Immature natural killer cell (primary cell): Measurements from ENCODE around the gene DUSP16. TPM values are rescaled to one million over a fixed set of nuclear protein-coding genes. Genes with fewer than 3 reads are reported as not detected.
"Not testable (repeated sequence)": the region's sequence is repeated elsewhere in the genome, so short reads cannot be mapped to it uniquely, and the experiment has no call there.

ENCODE experiments used
- DNase-seq, 3 donors: peaks; one replicate each; pipeline ENCODE4 v3.0.0; 2022; ENCODE audit warnings: mixed read lengths in 1 of 3
- H3K27ac Mint-ChIP-seq, 6 donors: one replicate each; pipeline ENCODE4 v1.8.0; 2020; ENCODE audit warnings: mixed read lengths in 6 of 6, mild to moderate bottlenecking in 5 of 6, inconsistent platforms in 4 of 6, moderate library complexity in 3 of 6
- H3K27me3 Mint-ChIP-seq, 3 donors: one replicate each; pipeline ENCODE4 v1.8.0; 2020 to 2021; ENCODE audit warnings: low read depth in 3 of 3, mild to moderate bottlenecking in 3 of 3, mixed read lengths in 3 of 3, moderate library complexity in 3 of 3, inconsistent platforms in 1 of 3
- H3K36me3 Mint-ChIP-seq, 3 donors: one replicate each; pipeline ENCODE4 v1.8.0; 2020; ENCODE audit warnings: mixed read lengths in 3 of 3, inconsistent platforms in 2 of 3, mild to moderate bottlenecking in 2 of 3
- H3K4me1 Mint-ChIP-seq, 2 donors: one replicate each; pipeline ENCODE4 v1.8.0; 2020; ENCODE audit warnings: inconsistent platforms in 2 of 2, mild to moderate bottlenecking in 2 of 2, mixed read lengths in 2 of 2, moderate library complexity in 1 of 2
- H3K4me3 Mint-ChIP-seq, 5 donors: one replicate each; pipeline ENCODE4 v1.8.0; 2020; ENCODE audit warnings: mild to moderate bottlenecking in 5 of 5, mixed read lengths in 5 of 5, inconsistent platforms in 3 of 5, moderate library complexity in 3 of 5
- H3K9me3 Mint-ChIP-seq, 6 donors: one replicate each; pipeline ENCODE4 v1.8.0; 2020; ENCODE audit warnings: mild to moderate bottlenecking in 6 of 6, mixed read lengths in 6 of 6, inconsistent platforms in 4 of 6, moderate library complexity in 3 of 6
- polyA plus RNA-seq, 3 donors: library from polyadenylated mRNA; unstranded; fragments of 300-500 nt; fragmentation: Illumina TruSeq; gene quantifications; one replicate each; pipeline ENCODE4 v1.2.3, GENCODE V29; 2021

DUSP16 gene
- polyA plus RNA-seq, 3 donors from 2014 or later: 0.57 to 0.78 TPM; not detected in 1

DNA sequence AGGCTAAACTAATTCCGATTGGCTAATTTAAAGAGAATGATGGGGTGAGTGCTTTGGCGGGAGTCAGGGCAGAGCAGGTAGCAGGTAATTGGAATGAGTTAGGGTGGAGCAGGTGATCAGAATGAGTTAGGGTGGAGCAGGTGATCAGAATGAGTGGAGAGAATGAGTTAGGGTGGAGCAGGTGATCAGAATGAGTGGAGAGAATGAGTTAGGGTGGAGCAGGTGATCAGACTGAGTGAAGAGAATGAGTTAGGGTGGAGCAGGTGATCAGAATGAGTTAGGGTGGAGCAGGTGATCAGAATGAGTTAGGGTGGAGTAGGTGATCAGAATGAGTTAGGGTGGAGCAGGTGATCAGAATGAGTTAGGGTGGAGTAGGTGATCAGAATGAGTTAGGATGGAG is 33.3 kb upstream of the DUSP16 start:
- not testable (repeated sequence) for H3K36me3 Mint-ChIP-seq, H3K4me3 Mint-ChIP-seq, H3K27ac Mint-ChIP-seq, H3K9me3 Mint-ChIP-seq, H3K27me3 Mint-ChIP-seq, DNase-seq, H3K4me1 Mint-ChIP-seq

DNA sequence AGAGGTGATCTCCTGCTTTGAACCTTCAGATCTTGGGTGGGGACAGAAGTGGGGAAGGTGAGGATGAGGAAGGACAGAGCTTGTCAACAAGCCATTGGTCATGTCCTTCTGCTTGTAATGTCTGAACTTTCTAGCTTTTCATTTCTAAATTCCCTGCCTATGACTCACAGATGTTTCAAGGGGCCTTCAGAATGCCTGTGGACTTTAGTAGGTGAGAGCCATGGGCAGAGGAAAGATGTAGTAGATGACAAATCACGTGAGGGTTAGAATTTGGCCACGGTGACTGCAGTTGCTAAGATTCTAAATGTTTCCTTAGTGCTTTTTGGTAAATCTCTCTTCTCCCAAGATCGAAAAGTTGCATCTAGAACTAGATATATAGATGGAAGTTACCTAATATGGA is 30.3 kb upstream of the DUSP16 start:
- no peak overlapping the region for H3K4me3 Mint-ChIP-seq
- H3K4me1 Mint-ChIP-seq: no peaks in the 10 kb centered on the region
- no peaks in the 10 kb centered on the region for H3K36me3 Mint-ChIP-seq
- no peak for DNase-seq
- H3K27me3 Mint-ChIP-seq: peaks cover 2 to 4% (median 3%) of the 10 kb centered on the region in 3 donors
- peaks cover 0 to 3% (median 0%) of the 10 kb centered on the region in 6 donors for H3K9me3 Mint-ChIP-seq
- no peak overlapping the region for H3K27ac Mint-ChIP-seq

DNA sequence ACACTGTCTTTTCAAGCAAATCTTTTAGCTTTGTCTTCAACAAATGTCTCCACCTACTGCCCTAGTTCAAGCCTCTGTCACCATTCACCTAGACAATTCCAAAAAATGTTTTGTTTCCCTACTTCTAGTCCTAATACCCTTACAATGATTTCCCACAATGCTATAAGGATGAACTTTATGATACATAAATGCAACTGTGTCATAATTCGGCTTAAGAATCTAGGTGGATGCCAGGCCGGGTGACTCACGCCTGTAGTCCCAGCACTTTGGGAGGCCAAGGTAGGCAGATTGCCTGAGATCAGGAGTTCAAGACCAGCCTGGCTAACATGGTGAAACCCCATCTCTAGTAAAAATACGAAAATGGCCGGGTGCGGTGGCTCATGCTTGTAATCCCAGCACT is 28.3 kb upstream of the DUSP16 start:
- H3K27me3 Mint-ChIP-seq: peaks cover 2 to 8% (median 3%) of the 10 kb centered on the region in 3 donors
- no peaks in the 10 kb centered on the region for H3K36me3 Mint-ChIP-seq
- H3K4me3 Mint-ChIP-seq: no peak overlapping the region
- no peak for DNase-seq
- H3K4me1 Mint-ChIP-seq: no peaks in the 10 kb centered on the region
- H3K27ac Mint-ChIP-seq: no peak overlapping the region
- peaks cover 0 to 3% (median 0%) of the 10 kb centered on the region in 6 donors for H3K9me3 Mint-ChIP-seq

DNA sequence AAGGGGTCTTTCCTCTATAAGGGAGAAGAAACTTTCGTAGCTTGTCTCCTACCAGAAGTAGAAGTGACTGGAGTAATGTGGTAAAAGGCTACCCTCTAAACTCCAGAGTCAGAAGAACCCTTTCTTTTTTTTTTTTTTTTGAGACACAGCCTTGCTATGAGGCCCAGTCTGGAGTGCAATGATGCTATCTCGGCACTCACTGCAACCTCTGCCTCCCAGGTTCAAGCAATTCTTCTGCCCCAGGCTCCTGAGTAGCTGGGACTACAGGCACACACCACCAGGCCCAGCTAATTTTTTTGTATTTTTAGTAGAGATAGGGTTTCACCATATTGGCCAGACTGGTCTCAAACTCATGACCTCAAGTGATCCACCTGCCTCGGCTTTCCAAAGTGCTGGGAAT is 25.8 kb upstream of the DUSP16 start:
- not testable (repeated sequence) for H3K27me3 Mint-ChIP-seq, H3K9me3 Mint-ChIP-seq, DNase-seq, H3K27ac Mint-ChIP-seq, H3K36me3 Mint-ChIP-seq, H3K4me1 Mint-ChIP-seq, H3K4me3 Mint-ChIP-seq

DNA sequence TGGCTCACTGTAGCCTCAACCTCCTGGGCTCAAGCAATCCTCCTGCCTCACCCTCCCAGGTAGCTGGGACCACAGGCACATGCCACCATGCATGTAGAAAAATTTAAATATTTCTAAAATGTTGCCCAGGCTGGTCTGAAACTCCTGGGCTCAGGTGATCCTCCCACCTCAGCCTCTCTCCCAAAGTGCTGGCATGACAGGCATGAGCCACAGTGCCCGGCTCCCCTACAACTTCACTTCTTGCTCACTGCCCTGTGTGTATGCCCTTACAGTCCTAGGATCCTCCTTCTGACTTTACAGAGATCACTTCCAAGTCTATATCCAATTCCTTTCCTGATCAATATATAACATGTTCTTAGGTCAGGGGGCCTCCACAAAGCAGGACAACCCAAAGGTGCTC is 25.2 kb upstream of the DUSP16 start:
- H3K27ac Mint-ChIP-seq: no peak overlapping the region
- no peak for DNase-seq
- H3K36me3 Mint-ChIP-seq: no peaks in the 10 kb centered on the region
- H3K9me3 Mint-ChIP-seq: peaks cover 0 to 3% (median 0%) of the 10 kb centered on the region in 6 donors
- peaks cover 2 to 8% (median 3%) of the 10 kb centered on the region in 3 donors for H3K27me3 Mint-ChIP-seq
- no peak overlapping the region for H3K4me3 Mint-ChIP-seq
- no peaks in the 10 kb centered on the region for H3K4me1 Mint-ChIP-seq

DNA sequence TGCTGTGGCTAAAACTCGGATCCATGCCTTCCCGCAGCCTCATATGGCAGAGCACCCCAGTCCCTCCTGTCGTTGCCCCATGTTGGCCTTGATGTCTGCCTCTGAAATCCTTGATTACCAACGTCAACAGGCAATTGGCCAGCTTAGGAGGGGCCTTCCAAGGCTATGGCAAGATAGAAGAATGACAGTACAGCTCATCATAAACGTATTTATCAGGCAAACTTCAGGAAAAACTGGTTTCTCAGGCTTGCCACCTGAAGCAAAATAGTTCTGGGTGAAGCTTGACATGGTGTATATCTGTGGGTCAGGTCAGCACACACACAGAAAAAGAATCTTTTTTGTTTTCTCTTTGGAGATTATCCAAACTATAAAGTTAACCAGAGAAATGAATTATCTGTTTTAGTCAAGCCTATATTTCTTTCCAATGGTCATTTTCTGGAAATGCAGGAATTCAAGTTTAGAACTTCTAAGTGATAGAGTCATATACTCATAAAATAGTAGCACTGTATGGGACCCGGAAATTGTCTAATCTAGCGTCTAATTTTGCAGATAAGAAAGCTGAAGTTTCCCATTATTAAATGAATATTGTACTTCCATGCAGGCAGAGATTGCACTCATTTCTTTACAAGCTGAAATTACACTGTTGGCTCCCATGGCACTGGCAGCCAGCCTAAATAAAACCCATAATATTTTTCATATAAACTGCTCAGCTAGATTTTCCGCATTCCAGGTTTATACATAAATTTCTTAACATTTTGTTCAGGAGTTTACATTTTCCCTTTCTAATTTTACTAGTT is 24.4 kb upstream of the DUSP16 start:
- no peak for DNase-seq
- Mint-ChIP-seq H3K4me1 (no peaks in the 10 kb centered on the region), H3K36me3 (no peaks in the 10 kb centered on the region), H3K27ac (peak overlapping the region in 1 of 6 donors; percentile 38), H3K4me3 (no peak overlapping the region), H3K9me3 (peaks cover 0 to 3% (median 0%) of the 10 kb centered on the region in 6 donors), H3K27me3 (peaks cover 2 to 8% (median 3%) of the 10 kb centered on the region in 3 donors)

DNA sequence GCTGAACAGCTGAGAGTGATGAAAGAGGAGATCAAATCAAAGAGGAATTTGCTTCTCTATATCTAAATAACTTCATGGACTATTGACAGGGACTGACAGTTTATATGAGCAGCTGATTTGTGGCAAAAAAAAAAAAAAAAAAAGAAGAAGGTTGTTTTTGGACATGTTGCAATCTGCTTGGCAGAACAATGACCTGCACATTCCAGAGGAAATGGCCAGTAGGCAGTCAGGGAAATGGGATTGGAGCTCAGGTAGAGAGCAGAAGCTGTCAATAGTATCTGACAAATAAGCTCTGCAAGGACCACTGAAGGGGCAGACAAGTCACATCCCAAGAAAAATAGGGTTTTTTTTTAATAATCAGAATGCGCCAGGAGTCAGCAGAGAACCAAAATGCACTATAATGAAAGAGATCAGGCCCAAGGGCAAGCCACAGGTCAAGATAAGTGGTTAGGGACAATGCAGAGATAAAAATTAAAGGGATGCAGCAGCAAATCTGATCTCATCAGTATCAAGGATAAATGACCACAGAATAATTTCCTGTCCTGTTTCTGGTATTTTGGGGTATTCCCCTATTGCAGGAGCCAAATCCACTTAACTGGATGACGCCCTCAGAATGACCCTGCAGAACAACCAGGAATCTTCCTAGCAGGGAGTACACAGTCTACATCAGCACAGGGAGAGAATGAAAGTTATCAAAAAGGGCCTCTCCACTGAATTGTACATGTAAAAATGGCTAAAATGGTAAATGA is 22.6 kb upstream of the DUSP16 start:
- no peak for DNase-seq
- Mint-ChIP-seq H3K4me3 (no peak overlapping the region), H3K9me3 (peaks cover 0 to 3% (median 0%) of the 10 kb centered on the region in 6 donors), H3K27me3 (peaks cover 2 to 8% (median 5%) of the 10 kb centered on the region in 3 donors), H3K27ac (no peak overlapping the region), H3K4me1 (no peaks in the 10 kb centered on the region), H3K36me3 (no peaks in the 10 kb centered on the region)

DNA sequence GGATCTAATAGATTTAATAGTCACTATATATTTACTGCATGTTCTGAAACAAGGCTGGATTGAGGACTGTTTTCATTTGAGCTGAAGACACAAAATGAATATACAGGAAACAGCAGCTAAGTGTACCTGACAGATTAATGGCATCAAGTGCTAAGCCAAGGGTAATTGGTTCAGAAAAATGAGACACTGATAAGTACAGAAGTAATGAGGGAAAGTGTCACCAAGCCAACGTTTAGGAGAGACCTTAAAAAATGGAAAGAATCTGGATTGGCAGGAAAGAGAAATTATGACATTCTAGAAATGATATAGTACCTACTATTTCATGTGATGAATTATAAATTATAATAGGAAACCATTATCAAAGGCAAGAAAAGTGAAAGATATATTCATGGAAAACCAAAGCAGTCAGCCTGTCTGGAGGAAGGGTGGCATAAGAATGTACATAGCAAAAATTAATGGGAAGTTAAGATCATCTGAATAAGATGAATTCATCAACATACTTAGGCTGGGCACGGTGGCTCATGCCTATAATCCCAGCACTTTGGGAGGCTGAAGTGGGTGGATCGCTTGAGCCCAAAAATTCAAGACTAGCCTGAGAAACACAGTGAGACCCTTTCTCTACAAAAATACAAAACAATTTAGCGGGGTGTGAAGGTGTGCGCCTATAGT is 21.0 kb upstream of the DUSP16 start:
- Mint-ChIP-seq H3K36me3 (no peaks in the 10 kb centered on the region), H3K4me1 (no peaks in the 10 kb centered on the region), H3K27ac (no peak overlapping the region), H3K27me3 (peaks cover 0 to 6% (median 3%) of the 10 kb centered on the region in 3 donors), H3K9me3 (no peaks in the 10 kb centered on the region), H3K4me3 (no peak overlapping the region)
- DNase-seq: no peak

DNA sequence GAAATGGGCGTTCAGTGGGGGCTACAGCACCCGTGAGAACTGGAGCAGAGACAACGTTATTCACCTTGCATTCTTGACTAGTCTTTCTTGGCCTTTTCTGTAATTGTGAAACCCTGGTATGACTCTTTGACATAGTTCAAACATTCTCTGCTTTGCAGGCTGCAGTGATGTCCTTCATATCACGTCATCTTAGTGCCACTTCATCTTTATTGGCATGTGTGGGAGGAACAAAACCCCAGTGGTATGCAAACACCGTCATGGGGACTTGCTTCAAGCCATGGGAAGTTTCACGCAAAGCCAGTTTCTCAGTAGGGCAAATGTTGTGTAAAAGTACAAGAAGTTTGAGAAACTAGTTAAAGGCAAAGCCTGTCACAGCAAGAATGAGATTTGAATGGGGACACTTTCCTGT is 20.2 kb upstream of the DUSP16 start:
- no peaks in the 10 kb centered on the region for H3K36me3 Mint-ChIP-seq
- no peak overlapping the region for H3K4me3 Mint-ChIP-seq

DNA sequence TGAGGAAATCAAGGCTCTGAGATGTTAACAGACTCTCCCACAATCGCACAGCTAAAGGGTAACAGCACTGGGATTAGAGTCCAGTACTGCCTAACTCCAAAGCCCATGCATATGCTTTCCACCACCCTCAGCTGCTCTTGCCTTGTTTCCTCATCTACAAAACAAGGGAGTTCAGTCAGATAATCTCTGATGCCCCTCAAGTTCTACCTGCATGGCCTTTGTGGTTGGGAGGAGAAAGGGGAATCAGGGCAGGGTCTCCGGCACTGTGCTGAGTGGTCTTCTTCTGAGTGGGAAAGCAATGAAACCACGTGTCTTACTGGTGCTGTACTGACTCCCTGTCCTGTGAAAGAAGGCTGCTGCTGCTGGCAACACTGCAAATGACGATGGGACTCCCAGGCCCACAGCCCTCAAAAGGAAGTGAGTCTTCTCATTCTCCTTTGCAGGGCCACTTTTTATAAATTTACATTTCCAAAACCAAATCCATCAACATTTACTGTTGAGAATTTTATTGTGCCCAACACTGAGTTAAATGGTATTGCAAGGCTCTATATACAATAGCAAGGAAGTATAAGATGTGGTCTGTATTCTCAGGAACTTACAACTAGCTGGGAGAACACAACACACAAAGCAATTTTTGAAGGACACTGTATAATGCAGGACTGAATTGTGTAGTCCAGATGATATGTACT is 19.7 kb upstream of the DUSP16 start:
- Mint-ChIP-seq H3K27me3 (peaks cover 0 to 4% (median 2%) of the 10 kb centered on the region in 3 donors), H3K27ac (no peak overlapping the region), H3K36me3 (no peaks in the 10 kb centered on the region), H3K4me3 (no peak overlapping the region), H3K9me3 (no peaks in the 10 kb centered on the region), H3K4me1 (no peaks in the 10 kb centered on the region)
- DNase-seq: no peak

More for the DNA sequence above, 20.2 kb upstream of the DUSP16 start:
- Mint-ChIP-seq H3K9me3 (no peaks in the 10 kb centered on the region), H3K27ac (no peak overlapping the region), H3K4me1 (no peaks in the 10 kb centered on the region), H3K27me3 (peaks cover 0 to 4% (median 2%) of the 10 kb centered on the region in 3 donors)
- no peak for DNase-seq

DNA sequence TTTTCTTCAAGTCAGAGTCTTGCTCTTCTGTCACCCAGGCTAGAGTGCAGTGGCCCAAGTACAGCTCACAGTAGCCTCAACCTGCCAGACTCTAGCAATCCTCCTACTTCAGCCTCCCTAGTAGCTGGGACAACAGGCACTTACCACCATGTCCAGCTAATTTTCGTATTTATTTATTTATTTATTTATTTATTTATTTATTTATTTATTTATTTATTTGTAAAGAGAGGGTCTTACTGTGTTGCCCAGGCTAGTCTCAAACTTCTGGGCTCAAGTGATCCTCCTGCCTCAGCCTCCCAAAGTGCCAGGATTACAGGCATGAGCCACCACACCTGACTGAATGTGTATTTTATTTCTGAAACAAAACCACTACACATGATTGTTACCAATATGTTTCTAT is 18.1 kb upstream of the DUSP16 start:
- DNase-seq, H3K27me3 Mint-ChIP-seq, H3K9me3 Mint-ChIP-seq, H3K27ac Mint-ChIP-seq, H3K4me3 Mint-ChIP-seq, H3K36me3 Mint-ChIP-seq, H3K4me1 Mint-ChIP-seq: not testable (repeated sequence)

DNA sequence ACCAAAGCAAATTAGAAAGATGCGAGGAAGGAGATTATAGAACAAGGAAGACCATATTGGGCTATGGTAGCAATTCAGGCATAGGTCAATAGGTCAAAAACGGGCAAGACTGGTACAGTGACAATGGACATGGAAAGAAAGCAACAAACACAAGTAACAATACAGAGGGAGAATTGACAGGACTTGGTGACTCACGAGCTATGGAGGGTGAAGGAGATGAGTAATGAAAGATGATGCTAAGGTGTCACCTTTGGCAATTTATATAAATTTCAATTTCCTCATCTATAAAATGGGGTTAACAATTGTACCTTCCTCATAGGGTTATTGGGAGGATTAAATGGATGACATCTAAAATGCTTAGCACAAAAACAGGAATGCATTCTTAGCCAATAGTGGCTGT is 15.1 kb upstream of the DUSP16 start:
- no peak overlapping the region for H3K4me3 Mint-ChIP-seq
- no peaks in the 10 kb centered on the region for H3K4me1 Mint-ChIP-seq
- H3K9me3 Mint-ChIP-seq: no peaks in the 10 kb centered on the region
- peaks cover 0 to 2% (median 0%) of the 10 kb centered on the region in 3 donors for H3K27me3 Mint-ChIP-seq
- H3K27ac Mint-ChIP-seq: no peak overlapping the region
- DNase-seq: no peak
- no peaks in the 10 kb centered on the region for H3K36me3 Mint-ChIP-seq

DNA sequence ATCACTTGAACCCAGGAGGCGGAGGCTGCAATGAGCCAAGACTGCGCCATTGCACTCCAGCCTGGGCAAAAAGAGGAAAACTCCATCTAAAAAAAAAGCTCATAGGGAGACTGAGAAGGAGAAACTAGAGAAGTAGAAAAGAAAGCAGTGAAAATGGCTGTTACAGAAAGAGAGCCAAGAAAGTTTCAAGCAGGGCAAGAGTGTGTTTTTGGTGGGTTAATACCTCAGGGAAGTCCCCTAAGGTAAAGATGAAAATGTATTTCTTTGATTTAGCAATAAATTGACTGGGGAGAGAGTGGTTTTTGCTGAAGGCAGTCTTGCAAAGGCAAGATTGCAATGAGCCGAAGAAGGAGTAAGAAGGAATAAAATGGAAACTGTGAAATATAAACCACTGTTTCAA is 10.0 kb upstream of the DUSP16 start:
- Mint-ChIP-seq H3K4me1 (no peaks in the 10 kb centered on the region), H3K9me3 (no peaks in the 10 kb centered on the region), H3K4me3 (no peak overlapping the region), H3K36me3 (no peaks in the 10 kb centered on the region), H3K27ac (no peak overlapping the region), H3K27me3 (peaks cover 0 to 3% (median 2%) of the 10 kb centered on the region in 3 donors)
- DNase-seq: no peak
